ENCODE measurements around the gene EDEM1. TPM values are rescaled to one million over a fixed set of nuclear protein-coding genes. Genes with fewer than 3 reads are reported as not detected.

The EDEM1 gene
- total RNA-seq, 1 experiment from 2014 or later: 21.6 TPM

Small RNA genes within 50 kb of the gene (small RNA-seq; reads per million reads assigned to genes)
- 0 reads per million in 2 experiments for gene MIR4790
- 0 reads per million in 2 experiments for gene RN7SL553P

Other genes starting within 250 kb of the EDEM1 start
- 61.3 and 81.0 TPM in 2 replicates for gene BHLHE40, start 208.3 kb upstream of the EDEM1 start, total RNA-seq (2014; rRNA removed; shearing (Covaris generic))
- gene ARL8B, start 65.4 kb upstream of the EDEM1 start, total RNA-seq (2014; rRNA removed; shearing (Covaris generic)): 90.9 and 100 TPM in 2 replicates

Data from SK-MEL-5 (cell line).